Panc1 (cell line): ENCODE results near the gene TAMM41. TPM values are rescaled to one million over a fixed set of nuclear protein-coding genes. Genes with fewer than 3 reads are reported as not detected.

Experiments used
- ATAC-seq: fragments of 200-7000 bp; cut with Tn5 transposase; 2 replicates; pipeline ENCODE4 v1.9.1; 2020; ENCODE audit warnings: mild to moderate bottlenecking, moderate library complexity
- BruUV-seq: library from RNA; stranded (reverse); fragments of 400-500 nt; replicated peaks from 2 replicates; lab custom pipeline; 2021; lab: Mats Ljungman, UMichigan
- CTCF ChIA-PET: fragments of 300-600 bp; sonication (Branson Sonifier 250); formaldehyde crosslinking; loops from one replicate; lab custom pipeline; 2022; ENCODE audit warnings: antibody characterized with exemption; lab: Charles Lee
- POLR2A ChIA-PET: fragments of 300-600 bp; sonication (Branson Sonifier 250); formaldehyde crosslinking; loops from one replicate; lab custom pipeline; 2022; ENCODE audit warnings: antibody characterized with exemption; lab: Charles Lee
- DNase-seq: peaks from one replicate; pipeline ENCODE4 v3.0.0-alpha.2; 2010; ENCODE audit warnings: low read depth, low spot score
- H3K27ac ChIP-seq: 2 replicates; pipeline ENCODE4 v1.5.1; 2011; ENCODE audit warnings: mild to moderate bottlenecking, low read length, inconsistent platforms
- H3K27me3 ChIP-seq: fragments of 200-500 bp; sonication (Bioruptor generic); 2 replicates; pipeline ENCODE4 v1.6.0; 2014; ENCODE audit warnings: low read length, inconsistent platforms; ENCODE audit not compliant: control insufficient read depth, insufficient read depth
- H3K36me3 ChIP-seq: fragments of 200-500 bp; sonication (Bioruptor generic); 2 replicates; pipeline ENCODE4 v1.5.1; 2014; ENCODE audit warnings: inconsistent platforms, mild to moderate bottlenecking, low read length, moderate library complexity; ENCODE audit not compliant: control insufficient read depth, insufficient read depth
- H3K4me1 ChIP-seq: 2 replicates; pipeline ENCODE4 v1.5.1; 2011; ENCODE audit warnings: inconsistent platforms, mild to moderate bottlenecking, low read length, moderate library complexity; ENCODE audit not compliant: control insufficient read depth, insufficient read depth
- H3K4me3 ChIP-seq, 2 experiments: 2 replicates each; pipeline ENCODE4 v1.5.1; 2011 to 2012; ENCODE audit warnings: low read depth in 2 of 2, low read length in 2 of 2, mild to moderate bottlenecking in 2 of 2, inconsistent platforms in 1 of 2, moderate library complexity in 1 of 2
- H3K9me3 ChIP-seq: fragments of 200-500 bp; sonication (Bioruptor generic); 2 replicates; pipeline ENCODE4 v1.5.1; 2014; ENCODE audit warnings: low read depth, mild to moderate bottlenecking, inconsistent platforms, low read length, moderate library complexity; ENCODE audit not compliant: control insufficient read depth, insufficient read depth
- CTCF ChIP-seq: fragments of 450-650 bp; IDR thresholded peaks from 2 replicates; pipeline ENCODE4 v1.5.1; 2017; ENCODE audit warnings: mild to moderate bottlenecking
- POLR2AphosphoS5 ChIP-seq: IDR thresholded peaks from 2 replicates; pipeline ENCODE4 v1.6.1; 2012; ENCODE audit warnings: mild to moderate bottlenecking, low read depth, low read length, moderate library complexity
- REST ChIP-seq, 2 experiments: IDR thresholded peaks; 2 replicates each; pipeline ENCODE4 v1.6.1; 2011 to 2012; ENCODE audit warnings: low read depth in 2 of 2, control low read depth in 1 of 2, low read length in 1 of 2, mild to moderate bottlenecking in 1 of 2, moderate library complexity in 1 of 2; ENCODE audit not compliant: insufficient read depth in 1 of 2
- SIN3A ChIP-seq: IDR thresholded peaks from 2 replicates; pipeline ENCODE4 v1.6.1; 2012; ENCODE audit warnings: low read depth, mild to moderate bottlenecking, low read length, moderate library complexity, borderline replicate concordance; ENCODE audit not compliant: insufficient read depth
- TCF7L2 ChIP-seq: IDR thresholded peaks from 2 replicates; pipeline ENCODE4 v1.6.1; 2011; ENCODE audit warnings: mild to moderate bottlenecking, low read depth, low read length, inconsistent platforms
- in situ Hi-C: cut with HindIII; loops from 2 replicates; pipeline ENCODE4 v1.10.0; 2016; ENCODE audit warnings: low sequenced_read_pairs, low pct_unique_long_range_greater_than_20kb
- intact Hi-C: fragments of 100-400 bp; cut with micrococcal nuclease; formaldehyde crosslinking; loops from one replicate; pipeline ENCODE4 v1.10.0; 2022; ENCODE audit not compliant: unreplicated experiment
- total RNA-seq: library from RNA; stranded (reverse); gene quantifications from one replicate; pipeline ENCODE4 v1.2.1, GENCODE V29; 2021; ENCODE audit not compliant: unreplicated experiment

Gene TAMM41
- total RNA-seq, 1 experiment from 2014 or later: 10.8 TPM

GRCh38 chr3:11768604-11769003, 78.1 kb downstream of the TAMM41 start:
- ChIA-PET CTCF (no interaction called here), POLR2A (no interaction called here)
- ATAC-seq: no peak
- Histone ChIP-seq H3K27ac (no peak overlapping the region), H3K9me3 (no peaks in the 10 kb centered on the region), H3K27me3 (no peaks in the 10 kb centered on the region), H3K4me1 (no peaks in the 10 kb centered on the region), H3K36me3 (no peaks in the 10 kb centered on the region), H3K4me3 (no peak overlapping the region)
- in situ Hi-C loops (no loop called here), intact Hi-C loops (no loop called here)
- DNase-seq: no peak
- no peak for TF ChIP-seq REST (IDR thresholded peaks at IDR 0.05; ENCODE audit: insufficient read depth in 1 of 2, low read depth in 2 of 2, low read length in 1 of 2)
- TF ChIP-seq SIN3A: no peak
- no peak for TF ChIP-seq TCF7L2
- no peak for TF ChIP-seq POLR2AphosphoS5
- no peak for TF ChIP-seq CTCF
- no TSS peak for BruUV-seq

- ATAC-seq: no peak
- in situ Hi-C loops: no loop called here
- BruUV-seq: no TSS peak
- H3K36me3 ChIP-seq: no peaks in the 10 kb centered on the region
- POLR2A ChIA-PET: interaction anchor here (0.6 to 0.7 kb wide), 2 partner anchors 17 to 115 kb away, joined by 4 to 5 read pairs; no protein-coding TSS in a partner anchor
- no peak overlapping the region for H3K27ac ChIP-seq
- DNase-seq: no peak
- intact Hi-C loops: no loop called here
- H3K4me1 ChIP-seq: no peaks in the 10 kb centered on the region
- no peaks in the 10 kb centered on the region for H3K9me3 ChIP-seq
- no peaks in the 10 kb centered on the region for H3K27me3 ChIP-seq
- H3K4me3 ChIP-seq: no peak overlapping the region
- no peak for TF ChIP-seq POLR2AphosphoS5
- no peak for TF ChIP-seq TCF7L2
- TF ChIP-seq CTCF: no peak
- no peak for TF ChIP-seq SIN3A
- no peak for TF ChIP-seq REST (IDR thresholded peaks at IDR 0.05; ENCODE audit: insufficient read depth in 1 of 2, low read depth in 2 of 2, low read length in 1 of 2)
- CTCF ChIA-PET: no interaction called here
Observed at GRCh38 chr3:11764931-11765363, 81.7 kb downstream of the TAMM41 start.
